ENCODE data around the gene SLCO4A1. TPM values are rescaled to one million over a fixed set of nuclear protein-coding genes. Genes with fewer than 3 reads are reported as not detected.

SLCO4A1 gene
- total and polyA plus RNA-seq, 9 of the 15 experiments (the other 6 are each of a cell fraction or from before 2014, with no cell fraction given): 1.6 to 21.9 (median 12.8) TPM

DNA sequence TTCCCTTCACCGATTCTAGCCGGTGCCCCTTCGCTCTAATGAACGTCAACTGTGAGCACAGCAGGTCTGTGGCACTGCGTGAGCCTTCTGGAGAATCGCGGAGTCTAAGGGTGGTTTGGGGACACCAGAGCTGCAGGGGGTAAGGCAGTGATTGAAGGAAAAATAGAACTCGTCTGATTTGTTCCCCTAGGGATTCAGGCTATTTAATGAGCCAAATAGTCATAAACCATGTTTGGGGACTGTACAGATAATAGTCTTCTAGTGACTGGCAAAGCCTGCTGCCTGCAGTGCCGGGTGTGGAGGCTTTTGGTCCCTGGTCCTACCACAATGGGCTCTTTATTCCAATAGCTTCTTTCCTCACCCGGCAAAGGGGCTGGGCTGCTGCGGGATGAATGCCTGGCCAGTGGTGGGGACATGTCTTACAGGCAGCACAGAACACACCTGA is 55.2 kb downstream of the SLCO4A1 start:
- ChIA-PET CTCF (ENCODE audit: low intra/inter-chr PET ratio) (no interaction called here), POLR2A (interaction anchor here (0.8 kb wide), 1 partner anchor 15 kb away, joined by 6 read pairs; no protein-coding TSS in a partner anchor)
- intact Hi-C loops (cut with micrococcal nuclease): no loop called here
- ATAC-seq (no peak), FAIRE-seq (no peak), DNase-seq (ENCODE audit: extremely low read depth in 1 of 4, low spot score in 3 of 4) (no peak)
- Histone ChIP-seq H3K4me1 (replicated peaks in 1 of 2; ENCODE audit: control insufficient read depth in 2 of 2, insufficient read depth in 2 of 2, low read length in 2 of 2) (peaks cover 0 to 17% of the 10 kb centered on the region in 2 experiments; a peak in 1 of 5 replicates), H3K4me3 (no peak overlapping the region), H3K27me3 (ENCODE audit: control insufficient read depth in 2 of 2, insufficient read depth in 2 of 2, low read length in 2 of 2) (peaks cover 50 to 95% of the 10 kb centered on the region in 2 experiments), H3K9me3 (replicated peaks; ENCODE audit: control insufficient read depth, insufficient read depth, low read depth, low read length) (no peaks in the 10 kb centered on the region), H3K27ac (ENCODE audit: extremely low read depth, low read depth, low read length) (no peak overlapping the region), H3K36me3 (ENCODE audit: control insufficient read depth, insufficient read depth, low read length) (no peaks in the 10 kb centered on the region), H2AFZ (ENCODE audit: low read depth, low read length) (no peak overlapping the region), H3K9me1 (ENCODE audit: control insufficient read depth, insufficient read depth, low read length) (peaks cover 2% of the 10 kb centered on the region), H4K20me1 (replicated peaks; ENCODE audit: control insufficient read depth, insufficient read depth, low read length) (0 out of 2 replicates have a peak, but pooled peaks cover 11% of the 10 kb centered on the region), H3K9ac (ENCODE audit: insufficient read depth in 1 of 2, low read depth in 2 of 2, low read length in 2 of 2) (no peak overlapping the region), H3K79me2 (ENCODE audit: control insufficient read depth, insufficient read depth, low read length) (no peaks in the 10 kb centered on the region), H3K4me2 (ENCODE audit: insufficient read depth, low read length) (no peak overlapping the region)
- BruUV-seq (replicated peaks): no TSS peak
- 12% methylated on average over 11 of the region's 11 CpGs for WGBS (ENCODE audit: insufficient coverage, low coverage, missing lambda C conversion rate)
- in situ Hi-C loops (cut with MboI): no loop called here
- TF ChIP-seq ZNF384 (IDR thresholded peaks at IDR 0.05; ENCODE audit: low read depth, low read length) (no peak), TBP (optimal IDR thresholded peaks at IDR 0.05; ENCODE audit: low read depth, low read length) (no peak), ZC3H8 (IDR thresholded peaks at IDR 0.05) (no peak), ZNF75A (CRISPR knock-in tag; IDR thresholded peaks at IDR 0.05) (no peak), NONO (IDR thresholded peaks at IDR 0.05; ENCODE audit: low read depth in 2 of 2, low read length in 1 of 2) (no peak), PRDM10 (IDR thresholded peaks at IDR 0.05; ENCODE audit: partially characterized antibody) (no peak), NCOR1 (IDR thresholded peaks at IDR 0.05) (no peak), NBN (IDR thresholded peaks at IDR 0.05; ENCODE audit: low read depth) (no peak), NELFE (IDR thresholded peaks at IDR 0.05; ENCODE audit: insufficient read depth, insufficient read length) (no peak)
- TF ChIP-seq, protein P1, sequence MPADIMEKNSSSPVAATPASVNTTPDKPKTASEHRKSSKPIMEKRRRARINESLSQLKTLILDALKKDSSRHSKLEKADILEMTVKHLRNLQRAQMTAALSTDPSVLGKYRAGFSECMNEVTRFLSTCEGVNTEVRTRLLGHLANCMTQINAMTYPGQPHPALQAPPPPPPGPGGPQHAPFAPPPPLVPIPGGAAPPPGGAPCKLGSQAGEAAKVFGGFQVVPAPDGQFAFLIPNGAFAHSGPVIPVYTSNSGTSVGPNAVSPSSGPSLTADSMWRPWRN (IDR thresholded peaks at IDR 0.05; ENCODE audit: low read depth): no peak

Measured in K562 (cell line).